WERI-Rb-1 (cell line): ENCODE measurements around the gene WDR91.

ENCODE experiments used
- DNase-seq: peaks from one replicate; pipeline ENCODE4 v3.0.0-alpha.2; 2020
- H3K27ac ChIP-seq: fragments of 250-450 bp; sonication (Bioruptor Pico); 2 replicates; pipeline ENCODE4 v1.5.1; 2020; ENCODE audit warnings: mild to moderate bottlenecking, moderate library complexity
- H3K27me3 ChIP-seq: fragments of 250-450 bp; sonication (Bioruptor Pico); 2 replicates; pipeline ENCODE4 v1.5.1; 2021; ENCODE audit warnings: mild to moderate bottlenecking, low read depth, moderate library complexity; ENCODE audit not compliant: insufficient read depth, severe bottlenecking
- H3K36me3 ChIP-seq: fragments of 250-450 bp; sonication (Bioruptor Pico); 2 replicates; pipeline ENCODE4 v1.5.1; 2020; ENCODE audit warnings: mild to moderate bottlenecking, moderate library complexity
- H3K4me3 ChIP-seq: 2 replicates; pipeline ENCODE4 v1.5.1; 2011; ENCODE audit warnings: low read depth, mild to moderate bottlenecking, control low read depth, low read length
- H3K9me3 ChIP-seq: fragments of 250-450 bp; sonication (Bioruptor Pico); 2 replicates; pipeline ENCODE4 v1.5.1; 2021; ENCODE audit warnings: mild to moderate bottlenecking, moderate library complexity; ENCODE audit not compliant: severe bottlenecking
- CTCF ChIP-seq: IDR thresholded peaks from 2 replicates; pipeline ENCODE4 v1.5.1; 2011; ENCODE audit warnings: low read depth, mild to moderate bottlenecking, control low read depth, inconsistent platforms, low read length

WDR91 gene

GRCh38 chr7:135161669-135162068, 49.7 kb downstream of the WDR91 start:
- H3K9me3 ChIP-seq = peaks cover under 1% of the 10 kb centered on the region
- no peaks in the 10 kb centered on the region for H3K27me3 ChIP-seq
- no peak for DNase-seq
- H3K4me3 ChIP-seq = no peak overlapping the region
- no peak overlapping the region for H3K27ac ChIP-seq
- H3K36me3 ChIP-seq = peaks cover 36% of the 10 kb centered on the region
- no peak for TF ChIP-seq CTCF

- H3K27me3 ChIP-seq = no peaks in the 10 kb centered on the region
- peaks cover 29% of the 10 kb centered on the region for H3K36me3 ChIP-seq
- H3K9me3 ChIP-seq = peaks cover 5% of the 10 kb centered on the region
- no peak overlapping the region for H3K4me3 ChIP-seq
- DNase-seq = no peak
- TF ChIP-seq CTCF = no peak
- H3K27ac ChIP-seq = no peak overlapping the region
Observed at GRCh38 chr7:135160858-135161653, 50.3 kb downstream of the WDR91 start.

- H3K36me3 ChIP-seq = peaks cover 22% of the 10 kb centered on the region
- H3K4me3 ChIP-seq = no peak overlapping the region
- H3K27ac ChIP-seq = no peak overlapping the region
Observed at GRCh38 chr7:135160098-135160857, 51.0 kb downstream of the WDR91 start.

GRCh38 chr7:135159359-135160085, 51.8 kb downstream of the WDR91 start:
- H3K27ac ChIP-seq = no peak overlapping the region
- no peaks in the 10 kb centered on the region for H3K27me3 ChIP-seq
- H3K9me3 ChIP-seq = peaks cover 7% of the 10 kb centered on the region
- H3K4me3 ChIP-seq = no peak overlapping the region
- peaks cover 14% of the 10 kb centered on the region for H3K36me3 ChIP-seq
- no peak for TF ChIP-seq CTCF
- DNase-seq = no peak

More at GRCh38 chr7:135160098-135160857, 51.0 kb downstream of the WDR91 start:
- Histone ChIP-seq H3K9me3 (peaks cover 7% of the 10 kb centered on the region), H3K27me3 (no peaks in the 10 kb centered on the region)
- TF ChIP-seq CTCF = no peak
- no peak for DNase-seq

GRCh38 chr7:135158874-135159273, 52.5 kb downstream of the WDR91 start:
- no peak overlapping the region for H3K4me3 ChIP-seq
- no peak for DNase-seq
- H3K9me3 ChIP-seq = peaks cover 7% of the 10 kb centered on the region

More at GRCh38 chr7:135158874-135159273, 52.5 kb downstream of the WDR91 start:
- no peak overlapping the region for H3K27ac ChIP-seq
- H3K27me3 ChIP-seq = no peaks in the 10 kb centered on the region
- peaks cover 9% of the 10 kb centered on the region for H3K36me3 ChIP-seq
- no peak for TF ChIP-seq CTCF
